DMS 273 (cell line): ENCODE measurements around the gene RTP1.
"Not testable (repeated sequence)": the region's sequence is repeated elsewhere in the genome, so short reads cannot be mapped to it uniquely, and the experiment has no call there.

Experiments used
- DNase-seq: peaks from one replicate; lab custom pipeline; 2025; ENCODE audit not compliant: unreplicated experiment; lab: John Stamatoyannopoulos, UW

The RTP1 gene

DNA sequence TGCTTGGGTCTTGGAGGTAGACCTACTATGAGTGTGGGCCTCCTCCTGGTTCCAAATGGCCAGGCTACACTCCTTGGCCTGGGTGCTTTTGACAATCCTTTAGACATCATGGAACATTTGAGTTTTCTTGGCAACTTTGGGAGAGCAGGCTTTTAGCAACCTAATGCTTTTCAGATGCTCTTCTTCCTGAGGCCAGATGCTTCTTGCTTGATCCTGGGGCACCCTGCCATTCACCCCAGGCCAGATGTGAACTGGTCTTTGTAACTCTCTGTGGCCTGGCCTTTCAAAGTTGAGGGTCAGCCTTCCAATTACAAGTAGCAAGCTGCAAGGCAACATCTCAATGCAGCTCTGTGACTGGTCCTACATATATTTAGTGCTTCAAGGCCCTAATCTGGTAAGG lies 40.5 kb downstream of the RTP1 start:
- no peak for DNase-seq

DNA sequence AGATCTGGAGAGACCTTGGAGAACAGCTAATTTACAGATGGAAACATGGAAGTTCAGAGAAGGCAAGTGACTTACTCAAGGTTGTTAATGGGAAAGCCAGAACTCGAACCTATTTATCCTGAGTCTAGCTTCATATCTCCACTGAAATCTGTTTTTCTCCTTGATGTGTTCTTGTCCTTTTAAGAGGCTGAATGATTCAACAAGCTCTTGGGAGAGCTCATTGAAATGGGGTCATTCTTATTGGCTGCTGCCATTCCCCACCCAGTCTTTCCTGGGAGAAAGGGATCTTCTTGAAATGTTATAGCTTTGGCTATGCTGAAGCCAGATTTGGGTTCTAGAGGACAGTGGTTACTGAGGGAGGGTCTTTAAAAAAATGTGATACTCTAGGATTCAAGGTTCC lies 41.0 kb downstream of the RTP1 start:
- DNase-seq, result no peak

DNA sequence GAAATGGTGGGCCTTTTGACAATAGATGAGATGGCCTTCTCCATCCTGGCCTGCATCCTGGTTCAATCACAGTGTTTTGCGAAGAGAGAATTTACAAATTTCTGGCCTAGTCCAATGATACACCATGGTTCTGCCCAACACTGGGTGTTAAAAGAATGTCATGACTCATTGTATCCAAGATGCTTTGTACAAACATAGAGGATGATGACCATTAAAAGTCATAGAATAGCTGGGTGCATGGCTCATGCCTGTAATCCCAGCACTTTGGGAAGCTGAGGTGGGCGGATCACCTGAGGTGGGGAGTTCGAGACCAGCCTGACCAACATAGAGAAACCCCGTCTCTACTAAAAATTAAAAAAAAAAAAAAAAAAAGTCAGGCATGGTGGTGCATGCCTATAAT lies 41.5 kb downstream of the RTP1 start:
- not testable (repeated sequence) for DNase-seq

DNA sequence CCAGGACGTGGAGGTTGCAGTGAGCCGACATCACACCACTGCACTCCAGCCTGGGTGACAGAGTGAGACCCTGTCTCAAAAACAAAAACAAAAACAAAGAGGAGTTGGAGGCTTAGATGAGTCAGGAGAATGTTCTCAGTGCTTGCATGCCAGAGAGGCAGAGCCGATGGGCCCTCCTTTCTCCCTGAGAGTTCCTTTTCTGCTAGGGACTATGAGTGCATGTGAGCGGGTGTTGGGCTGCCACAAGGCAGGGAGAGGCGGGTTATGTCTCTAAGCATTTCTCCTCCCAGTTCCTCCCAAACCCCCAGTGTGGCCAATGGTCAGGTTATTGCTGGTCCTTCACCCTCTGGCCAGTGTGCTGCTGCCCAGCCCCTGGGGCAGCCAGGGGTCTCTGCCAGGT lies 45.1 kb downstream of the RTP1 start:
- DNase-seq, result no peak

DNA sequence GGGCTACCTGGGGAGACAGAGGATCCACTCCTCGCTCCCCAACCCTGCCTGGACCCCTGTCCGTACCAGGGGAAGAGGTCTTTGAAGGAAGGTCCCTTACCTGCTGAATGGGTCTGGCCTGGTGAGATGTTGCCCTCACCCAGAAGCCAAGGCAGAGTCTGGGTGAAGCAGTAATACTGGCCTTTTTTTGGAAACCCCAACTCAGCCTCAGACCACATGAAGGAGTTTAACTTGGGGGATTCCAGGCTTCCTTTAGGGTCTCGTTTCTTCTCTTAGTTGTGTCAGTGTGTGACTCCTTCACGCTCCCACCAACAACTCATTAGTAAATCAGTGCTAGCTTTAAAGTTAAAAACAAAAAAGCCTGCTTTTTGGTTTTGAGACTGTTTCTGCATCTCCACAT lies 45.6 kb downstream of the RTP1 start:
- no peak for DNase-seq

DNA sequence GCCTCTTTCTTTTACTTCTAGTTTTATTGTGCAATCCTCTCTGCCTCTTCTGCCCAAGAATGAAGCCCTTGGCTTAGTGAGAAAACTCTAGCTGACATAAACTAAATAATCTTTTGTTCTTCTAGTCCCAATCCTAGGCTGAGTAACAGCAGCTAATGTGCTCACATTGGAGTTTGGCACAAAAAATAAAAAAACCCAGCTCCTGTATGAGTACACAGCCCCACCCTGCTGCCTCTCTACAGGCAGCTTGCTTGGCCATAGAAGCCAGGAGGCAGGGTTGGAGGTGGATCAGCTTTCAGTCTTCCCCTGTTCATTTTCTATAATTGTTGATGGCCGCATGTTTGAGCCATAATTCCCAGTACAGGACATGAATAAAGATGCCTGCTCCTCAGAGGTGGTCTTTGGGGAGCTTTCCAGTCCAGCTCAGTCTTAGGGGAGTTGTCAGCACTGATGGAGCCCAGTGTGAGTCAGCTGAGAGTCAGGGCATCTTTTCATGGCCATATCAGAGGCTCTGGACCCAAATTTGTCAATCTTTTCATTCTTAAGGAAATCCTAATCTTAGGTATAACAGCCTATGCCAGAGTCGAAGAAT lies 46.7 kb downstream of the RTP1 start:
- no peak for DNase-seq

DNA sequence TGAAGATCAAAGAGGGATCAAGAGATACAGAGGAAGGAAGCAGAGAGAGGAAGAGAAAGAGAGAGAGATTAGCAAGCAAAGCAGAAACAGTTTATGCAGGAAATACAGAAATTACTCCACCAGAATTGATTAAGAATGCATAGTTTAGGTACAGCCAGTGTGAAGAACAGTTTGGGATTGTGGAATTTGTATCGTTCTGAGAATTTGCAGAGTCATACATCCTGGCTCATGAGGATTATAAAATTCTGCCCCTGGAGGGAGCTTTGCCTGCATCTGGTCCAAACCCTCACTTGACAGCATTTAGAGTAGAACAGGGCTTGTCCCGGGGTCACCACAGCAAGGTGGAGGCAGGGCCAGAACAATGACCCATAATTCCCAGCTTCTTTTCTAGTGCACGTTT lies 50.1 kb downstream of the RTP1 start:
- DNase-seq, result no peak
